GM19324 (cell line): ENCODE data around the gene NMD3.
"Not testable (repeated sequence)": the region's sequence is repeated elsewhere in the genome, so short reads cannot be mapped to it uniquely, and the experiment has no call there.

Experiments
- ATAC-seq: cut with Tn5 transposase; IDR thresholded peaks from one replicate; pipeline ENCODE4 v1.9.1; 2021; ENCODE audit warnings: mild to moderate bottlenecking, moderate library complexity; ENCODE audit not compliant: unreplicated experiment, low FRiP score

NMD3 gene

DNA sequence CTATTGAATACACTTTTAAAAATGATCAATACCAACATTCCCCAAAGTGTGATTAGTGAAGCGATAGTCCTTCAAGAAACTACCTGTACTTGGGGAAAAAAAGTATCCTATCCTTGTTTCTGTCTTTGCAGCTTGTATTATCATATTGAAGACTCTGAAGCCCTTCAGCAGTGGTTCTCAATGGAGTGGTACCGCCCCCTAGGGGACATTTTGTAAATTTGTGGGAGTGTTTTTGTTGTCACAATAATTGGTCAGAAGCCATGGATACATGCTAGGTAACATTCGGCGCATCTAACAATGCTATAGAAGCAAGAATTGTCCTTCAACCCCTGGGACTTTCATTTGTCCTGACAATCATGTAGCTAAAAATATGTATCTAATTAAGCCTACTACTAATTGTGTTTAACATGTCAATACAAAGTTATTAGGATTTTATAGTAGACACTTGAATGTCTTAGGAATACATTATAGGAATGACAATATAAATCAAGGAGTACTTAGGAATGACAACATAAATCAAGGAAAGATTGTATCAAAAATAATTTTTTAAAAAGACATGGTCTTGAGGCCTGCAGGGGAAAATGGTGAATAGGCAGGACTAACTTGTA is 53.7 kb downstream of the NMD3 start:
- peak; percentile 77 for ATAC-seq

DNA sequence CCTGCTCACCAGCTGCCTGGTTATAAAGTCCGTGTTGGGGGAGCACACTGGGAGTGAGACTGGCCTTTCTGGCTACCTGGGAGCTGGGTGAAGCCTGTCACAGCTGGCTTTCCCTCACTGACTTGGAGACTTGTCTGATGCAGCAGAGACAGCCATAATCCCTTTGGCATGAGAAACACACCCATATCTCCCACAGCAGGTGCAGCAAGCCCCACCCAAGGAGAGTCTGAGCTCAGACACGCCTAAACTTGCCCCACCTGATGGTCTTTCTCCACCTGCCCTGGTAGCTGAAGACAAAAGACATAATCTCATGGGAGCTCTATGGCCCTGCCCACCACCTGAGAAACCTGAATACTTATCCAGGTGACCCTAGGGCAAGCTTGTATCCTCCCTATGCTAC is 54.8 kb downstream of the NMD3 start:
- ATAC-seq, result no peak

DNA sequence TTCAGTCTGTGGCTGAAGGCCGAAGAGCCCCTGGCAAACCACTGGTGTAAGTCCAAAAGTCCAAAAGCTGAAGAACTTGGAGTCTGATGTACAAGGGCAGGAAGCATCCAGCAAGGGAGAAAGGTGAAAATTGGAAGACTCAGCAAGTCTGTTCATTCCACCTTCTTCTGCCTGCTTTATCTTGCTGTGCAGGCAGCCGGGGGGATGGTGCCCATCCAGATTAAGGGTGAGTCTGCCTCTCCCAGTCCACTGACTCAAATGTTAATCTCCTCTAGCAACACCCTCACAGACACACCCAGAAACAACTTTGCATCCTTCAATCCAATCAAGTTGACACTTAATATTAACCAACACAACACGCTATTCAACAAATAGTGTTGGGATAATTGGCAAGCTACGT is 61.3 kb downstream of the NMD3 start:
- ATAC-seq, result not testable (repeated sequence)

DNA sequence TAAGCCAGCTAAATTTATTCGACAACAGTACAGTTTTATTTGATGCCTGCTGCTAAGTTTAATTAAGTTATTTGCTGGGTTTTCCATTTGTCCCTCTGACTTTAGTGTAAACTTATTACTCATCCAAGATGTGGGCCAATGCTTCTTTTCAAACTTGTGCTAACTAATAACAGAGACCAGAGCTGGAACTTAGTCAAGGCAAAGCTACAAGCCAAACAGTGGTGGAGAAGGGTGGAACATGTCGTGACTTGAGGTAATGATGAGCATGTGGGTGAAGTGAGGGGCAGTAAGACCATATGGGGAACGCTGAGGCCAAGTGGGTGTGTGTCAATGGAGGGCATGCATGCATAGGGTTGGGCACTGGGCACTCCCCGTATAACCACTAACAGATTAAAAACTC is 63.9 kb downstream of the NMD3 start:
- ATAC-seq, result no peak

DNA sequence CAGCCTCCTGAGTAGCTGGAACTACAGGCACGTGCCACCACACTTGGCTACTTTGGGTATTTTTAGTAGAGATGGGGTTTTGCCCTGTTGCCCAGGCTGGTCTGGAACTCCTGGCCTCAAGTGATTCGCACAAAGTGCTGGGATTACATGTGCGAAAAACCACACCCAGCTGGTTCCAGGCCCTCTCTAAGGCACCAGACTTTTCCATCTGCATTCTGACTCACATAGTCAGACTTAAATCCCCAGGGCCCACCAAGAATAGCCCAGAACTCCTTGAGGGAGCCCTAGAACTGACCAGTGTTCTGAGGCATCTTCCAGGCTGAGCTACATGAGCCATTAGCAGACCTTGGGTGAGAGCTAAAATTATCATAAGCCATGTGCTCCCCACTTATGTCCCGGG is 68.1 kb downstream of the NMD3 start:
- ATAC-seq, result no peak

DNA sequence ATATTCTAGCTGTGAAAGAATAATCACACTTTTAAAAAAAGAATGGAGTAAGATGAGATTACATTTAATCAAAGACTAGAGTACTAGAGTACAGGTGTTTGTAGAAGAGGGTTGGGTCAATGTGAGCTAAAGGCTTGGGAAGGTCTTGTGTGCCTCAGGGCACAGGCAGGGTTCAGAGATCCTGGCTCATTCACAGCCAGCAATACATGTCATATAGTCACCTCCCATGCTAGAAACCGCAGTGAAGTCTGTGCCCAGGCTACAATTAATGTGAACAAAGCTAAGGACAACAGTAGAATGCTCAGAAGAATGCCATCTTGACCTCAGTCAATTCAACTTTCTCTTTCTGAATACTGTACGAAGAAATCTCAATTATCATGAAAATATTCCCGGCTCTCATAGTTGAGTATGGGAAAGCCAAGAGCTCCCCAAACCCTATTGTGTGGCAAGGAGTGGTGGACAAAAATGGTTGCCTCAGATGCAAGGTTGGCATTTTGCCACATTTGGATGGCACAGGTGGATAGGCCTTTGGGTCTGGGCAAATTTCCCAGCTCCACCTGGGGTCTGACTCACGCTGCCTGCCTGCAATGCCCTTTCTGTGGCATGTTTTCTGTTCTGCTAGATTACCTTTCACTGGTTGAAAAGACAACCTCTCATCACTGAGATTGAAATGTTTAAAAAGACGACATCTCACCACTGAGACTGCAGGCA is 70.2 kb downstream of the NMD3 start:
- ATAC-seq, result no peak

DNA sequence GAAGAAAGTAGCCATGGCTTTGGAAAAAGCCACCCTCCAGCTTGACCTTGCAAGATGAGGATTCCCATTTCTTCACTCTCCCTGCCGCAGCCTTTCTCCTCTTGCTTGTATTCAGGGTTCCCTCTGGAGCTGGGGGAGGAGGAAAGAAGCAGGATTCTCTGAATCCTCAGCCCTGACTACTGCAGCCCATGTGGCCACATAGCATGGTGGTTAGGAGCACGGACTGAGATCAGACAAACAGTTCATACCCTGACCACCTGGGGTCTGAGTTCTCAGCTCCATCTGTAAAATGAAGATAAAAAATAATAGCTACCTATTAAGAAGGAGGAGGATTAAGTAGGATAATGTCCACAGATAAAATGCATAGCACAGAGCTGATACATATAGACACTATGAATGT is 72.3 kb downstream of the NMD3 start:
- no peak for ATAC-seq

DNA sequence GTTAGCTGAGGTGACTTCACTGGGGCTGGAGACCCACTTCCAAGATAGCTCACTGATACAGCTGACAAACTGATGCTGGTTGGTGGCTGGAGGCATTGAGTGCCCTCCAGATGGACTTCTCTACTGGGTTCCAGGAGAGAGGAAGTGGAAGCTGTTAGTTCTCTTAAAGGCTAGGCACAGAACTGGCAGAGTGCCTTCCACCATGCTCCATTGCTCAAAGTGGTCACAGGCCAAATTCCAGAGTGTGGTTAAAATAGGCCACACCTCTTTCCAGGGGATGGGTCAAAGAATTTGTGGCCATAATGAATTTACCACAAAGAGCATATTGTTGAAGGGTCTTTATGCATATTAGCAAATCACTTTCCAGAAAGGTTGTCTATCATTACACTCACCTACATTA is 74.2 kb downstream of the NMD3 start:
- no peak for ATAC-seq

DNA sequence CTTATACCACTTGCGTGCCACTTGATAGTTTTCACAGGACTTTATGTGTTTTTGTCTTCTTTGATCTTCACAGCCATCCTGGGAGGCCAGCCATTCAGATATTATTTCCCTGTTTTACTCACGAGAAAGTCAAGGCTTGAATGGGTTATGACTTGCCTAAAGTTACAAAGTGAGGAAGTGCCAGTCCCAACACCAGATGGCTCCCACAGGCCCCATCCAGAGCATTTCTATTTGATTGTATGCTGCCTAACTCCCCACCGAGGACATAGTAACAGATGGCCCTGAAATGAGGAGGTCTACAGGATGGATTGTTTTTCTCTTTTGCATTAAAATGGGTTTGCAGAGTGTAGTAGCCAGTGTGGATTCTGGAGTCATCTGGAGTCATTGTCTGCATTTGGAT is 75.7 kb downstream of the NMD3 start:
- ATAC-seq, result no peak
